ENCODE data around the gene FAM174B.

DNA sequence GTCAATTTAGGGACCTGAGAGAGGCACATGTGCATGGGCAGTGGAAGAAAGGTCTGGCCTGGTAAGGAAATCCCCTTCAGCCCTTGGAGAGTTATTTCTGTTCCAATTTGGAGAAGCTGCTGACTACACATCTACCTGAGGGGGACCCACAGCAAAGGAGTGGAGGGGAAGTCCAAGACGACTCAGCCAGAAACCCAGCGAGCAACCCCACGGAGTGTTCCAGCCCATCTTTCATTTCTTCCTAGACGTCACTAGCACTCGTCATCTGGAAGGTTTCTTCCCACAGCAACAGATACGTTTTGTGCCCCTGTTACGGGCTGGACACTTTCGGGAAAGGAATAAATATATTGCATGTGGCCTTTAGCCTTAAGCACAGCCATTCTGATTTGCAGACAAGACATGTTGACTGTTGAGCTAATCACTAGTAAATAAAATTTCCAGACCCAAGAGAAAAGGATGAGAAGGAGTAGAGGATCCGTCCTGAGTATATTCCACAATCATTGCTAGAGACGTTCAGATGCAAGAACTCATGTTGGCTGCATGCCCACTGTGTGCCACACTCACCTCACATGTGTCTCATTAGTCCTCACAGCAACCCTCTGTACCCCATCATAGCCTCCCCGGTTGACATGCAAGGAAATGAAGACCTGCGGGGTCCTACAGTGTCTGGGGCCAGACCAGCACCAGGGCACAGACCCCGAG, 7.8 kb upstream of the FAM174B start:
- TF ChIP-seq, protein P1, sequence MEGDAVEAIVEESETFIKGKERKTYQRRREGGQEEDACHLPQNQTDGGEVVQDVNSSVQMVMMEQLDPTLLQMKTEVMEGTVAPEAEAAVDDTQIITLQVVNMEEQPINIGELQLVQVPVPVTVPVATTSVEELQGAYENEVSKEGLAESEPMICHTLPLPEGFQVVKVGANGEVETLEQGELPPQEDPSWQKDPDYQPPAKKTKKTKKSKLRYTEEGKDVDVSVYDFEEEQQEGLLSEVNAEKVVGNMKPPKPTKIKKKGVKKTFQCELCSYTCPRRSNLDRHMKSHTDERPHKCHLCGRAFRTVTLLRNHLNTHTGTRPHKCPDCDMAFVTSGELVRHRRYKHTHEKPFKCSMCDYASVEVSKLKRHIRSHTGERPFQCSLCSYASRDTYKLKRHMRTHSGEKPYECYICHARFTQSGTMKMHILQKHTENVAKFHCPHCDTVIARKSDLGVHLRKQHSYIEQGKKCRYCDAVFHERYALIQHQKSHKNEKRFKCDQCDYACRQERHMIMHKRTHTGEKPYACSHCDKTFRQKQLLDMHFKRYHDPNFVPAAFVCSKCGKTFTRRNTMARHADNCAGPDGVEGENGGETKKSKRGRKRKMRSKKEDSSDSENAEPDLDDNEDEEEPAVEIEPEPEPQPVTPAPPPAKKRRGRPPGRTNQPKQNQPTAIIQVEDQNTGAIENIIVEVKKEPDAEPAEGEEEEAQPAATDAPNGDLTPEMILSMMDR (IDR thresholded peaks at IDR 0.05) = no peak
- TF ChIP-seq POLR2A (IDR thresholded peaks at IDR 0.05) (no peak), POLR2AphosphoS5 (IDR thresholded peaks at IDR 0.05) (no peak)

All from stomach (tissue), 4 donors.